HepG2 (cell line): Measurements from ENCODE around the gene COX8C. TPM values are rescaled to one million over a fixed set of nuclear protein-coding genes. Genes with fewer than 3 reads are reported as not detected.

Experiments
- BATF2 ChIP-seq: sonication (generic); formaldehyde crosslinking; IDR thresholded peaks from 2 replicates; pipeline ENCODE4 v1.8.0; 2022; ENCODE audit warnings: mild to moderate bottlenecking, missing genetic modification reagents, moderate library complexity
- BHLHE40 ChIP-seq: IDR thresholded peaks from 2 replicates; pipeline ENCODE4 v1.6.1; 2011; ENCODE audit warnings: low read length, improper control_type of control experiment
- CTCF ChIP-seq: sonication (generic); formaldehyde crosslinking; IDR thresholded peaks from 2 replicates; pipeline ENCODE4 v1.5.0; 2020; ENCODE audit warnings: mild to moderate bottlenecking, missing genetic modification reagents, moderate library complexity
- DMAP1 ChIP-seq: IDR thresholded peaks from 2 replicates; pipeline ENCODE4 v1.6.1; 2016
- HNRNPUL1 ChIP-seq: fragments of 200-400 bp; formaldehyde crosslinking; IDR thresholded peaks from 2 replicates; pipeline ENCODE4 v1.6.1; 2017; ENCODE audit warnings: low read depth, mild to moderate bottlenecking, low read length, moderate library complexity
- KAT8 ChIP-seq: IDR thresholded peaks from 2 replicates; pipeline ENCODE4 v1.6.1; 2016; ENCODE audit warnings: missing genetic modification reagents, missing compliant biosample characterization
- MBD4 ChIP-seq: IDR thresholded peaks from 2 replicates; pipeline ENCODE4 v1.6.1; 2012; ENCODE audit warnings: low read length, inconsistent platforms, borderline replicate concordance
- MXD4 ChIP-seq: IDR thresholded peaks from 2 replicates; pipeline ENCODE4 v1.6.1; 2016; ENCODE audit warnings: mild to moderate bottlenecking, missing biosample characterization, missing genetic modification reagents
- TFE3 ChIP-seq: IDR thresholded peaks from 2 replicates; pipeline ENCODE4 v1.6.1; 2016
- ZFP90 ChIP-seq: sonication (generic); formaldehyde crosslinking; IDR thresholded peaks from 2 replicates; pipeline ENCODE4 v1.8.0; 2022; ENCODE audit warnings: missing genetic modification reagents, mild to moderate bottlenecking, inconsistent platforms, borderline replicate concordance
- ZFY ChIP-seq: sonication (generic); formaldehyde crosslinking; IDR thresholded peaks from 2 replicates; pipeline ENCODE4 v1.4.0; 2020; ENCODE audit warnings: missing genetic modification reagents
- ZNF160 ChIP-seq: sonication (generic); formaldehyde crosslinking; IDR thresholded peaks from 2 replicates; pipeline ENCODE4 v1.8.0; 2022; ENCODE audit warnings: mild to moderate bottlenecking, inconsistent platforms, missing genetic modification reagents
- ZNF558 ChIP-seq: sonication (generic); formaldehyde crosslinking; IDR thresholded peaks from 2 replicates; pipeline ENCODE4 v1.9.0; 2022; ENCODE audit warnings: mild to moderate bottlenecking, missing genetic modification reagents, borderline replicate concordance
- ZNF567 ChIP-seq: sonication (generic); formaldehyde crosslinking; IDR thresholded peaks from 2 replicates; pipeline ENCODE4 v1.8.1; 2023; ENCODE audit warnings: mild to moderate bottlenecking, missing genetic modification reagents, borderline replicate concordance
- ZNF609 ChIP-seq: sonication (generic); formaldehyde crosslinking; IDR thresholded peaks from 2 replicates; pipeline ENCODE4 v1.4.0; 2020; ENCODE audit warnings: mild to moderate bottlenecking, missing genetic modification reagents, borderline replicate concordance
- ZXDC ChIP-seq: sonication (generic); formaldehyde crosslinking; IDR thresholded peaks from 2 replicates; pipeline ENCODE4 v1.5.0; 2020; ENCODE audit warnings: mild to moderate bottlenecking, missing genetic modification reagents
- polyA plus RNA-seq, 8 experiments: library from polyadenylated mRNA; depleted of rRNA in 3 of 8; stranded (reverse) in 7 of 8; unstranded in 1 of 8; fragments of >200 nt; fragmentation: Illumina TruSeq in 4 of 8; extraction: Trizol in 4 of 8; gene quantifications; 2 replicates each; pipeline versions ENCODE4 v1.2.1 to v1.2.3, GENCODE V29; 2011 to 2016; ENCODE audit warnings: low read depth in 4 of 8, missing spikeins in 1 of 8, mixed read lengths in 1 of 8; ENCODE audit not compliant: insufficient read depth in 1 of 8
- total RNA-seq, 5 experiments: library from RNA; depleted of rRNA; stranded (reverse); fragments of >200 nt; fragmentation: Illumina TruSeq; extraction: Trizol; gene quantifications; 2 replicates each; pipeline ENCODE4 v1.2.3, GENCODE V29; 2016; ENCODE audit warnings: low read depth in 1 of 5

COX8C gene
- total and polyA plus RNA-seq, 2 of the 13 experiments (the other 11 are each of a cell fraction or from before 2014, with no cell fraction given): not detected

- TF ChIP-seq MBD4: no peak
- peak; percentile 81 for TF ChIP-seq KAT8 (CRISPR knock-in tag)
- peak; percentile 83; the same call in 1 of the 2 replicates for TF ChIP-seq ZFP90 (CRISPR knock-in tag)
- no peak for TF ChIP-seq BATF2 (CRISPR knock-in tag)
- peak; percentile 9; the same call in 1 of the 2 replicates for TF ChIP-seq CTCF (CRISPR knock-in tag)
- TF ChIP-seq TFE3 (CRISPR knock-in tag): peak; percentile 4; the same call in 1 of the 2 replicates
- peak; percentile 64; the same call in 1 of the 2 replicates for TF ChIP-seq ZNF160 (CRISPR knock-in tag)
- peak; percentile 48; the same call in 1 of the 2 replicates for TF ChIP-seq DMAP1 (CRISPR knock-in tag)
- peak; percentile 34; the same call in 1 of the 2 replicates for TF ChIP-seq ZNF558 (CRISPR knock-in tag)
- no peak for TF ChIP-seq ZNF609 (CRISPR knock-in tag)
- peak; percentile 63 for TF ChIP-seq BHLHE40
- TF ChIP-seq ZXDC (CRISPR knock-in tag): peak; percentile 1; the same call in 1 of the 2 replicates
- TF ChIP-seq ZFY (CRISPR knock-in tag): peak; percentile 55; the same call in 1 of the 2 replicates
- no peak for TF ChIP-seq ZNF567 (CRISPR knock-in tag)
- no peak for TF ChIP-seq HNRNPUL1
- TF ChIP-seq MXD4 (CRISPR knock-in tag): peak; percentile 70; the same call in 1 of the 2 replicates
Observed at GRCh38 chr14:93332853-93333630, 13.9 kb upstream of the COX8C start, which contains the start of gene BTBD7 (continued).
